A549 (cell line): Measurements from ENCODE around the gene CPAMD8. TPM values are rescaled to one million over a fixed set of nuclear protein-coding genes. Genes with fewer than 3 reads are reported as not detected.
"Not testable (repeated sequence)": the region's sequence is repeated elsewhere in the genome, so short reads cannot be mapped to it uniquely, and the experiment has no call there.

Experiments
- ATAC-seq, 2 experiments: fragments of 200-7000 bp in 1 of 2; fragments of >200 bp in 1 of 2; cut with Nextera tagmentation in 1 of 2; cut with Tn5 transposase in 1 of 2; 3 replicates each; pipeline versions ENCODE4 v1.8.0 to v1.9.1; 2018 to 2020; ENCODE audit warnings: mild to moderate bottlenecking in 1 of 2, moderate library complexity in 1 of 2
- CTCF ChIA-PET: fragments of 300-600 bp; sonication (Branson Sonifier 250); formaldehyde crosslinking; extraction: SDS; loops from one replicate; lab custom pipeline; 2021; ENCODE audit warnings: antibody characterized with exemption, inconsistent platforms; lab: Yijun Ruan, JAX
- POLR2A ChIA-PET: fragments of 350-600 bp; formaldehyde crosslinking; extraction: SDS; loops from one replicate; lab custom pipeline; 2021; ENCODE audit warnings: antibody characterized with exemption, inconsistent platforms; lab: Yijun Ruan, JAX
- DNase-seq, 2 experiments: peaks; one replicate each; pipeline versions ENCODE4 v3.0.0 to v3.0.0-alpha.2; 2011 to 2016; ENCODE audit warnings: low read depth in 1 of 2, low spot score in 1 of 2
- FAIRE-seq: peaks from 2 replicates; lab custom pipeline; 2011; peaks lifted over from hg19 to GRCh38; lab: Jason Lieb, UNC
- H3K27ac ChIP-seq, 2 experiments: fragments of >200 bp; sonication (Bioruptor Twin); formaldehyde crosslinking; 3 replicates each; pipeline ENCODE4 v1.5.1; 2016 to 2017
- H3K4me1 ChIP-seq: fragments of >200 bp; sonication (Bioruptor Twin); formaldehyde crosslinking; 3 replicates; pipeline ENCODE4 v1.6.1; 2016
- H3K4me2 ChIP-seq: fragments of >200 bp; sonication (Bioruptor Twin); formaldehyde crosslinking; 3 replicates; pipeline ENCODE4 v1.6.1; 2016
- H3K4me3 ChIP-seq: fragments of >200 bp; sonication (Bioruptor Twin); formaldehyde crosslinking; 3 replicates; pipeline ENCODE4 v1.5.1; 2016
- H3K9me3 ChIP-seq: fragments of >200 bp; sonication (Bioruptor Twin); formaldehyde crosslinking; 3 replicates; pipeline ENCODE4 v1.6.1; 2016
- BHLHE40 ChIP-seq: IDR thresholded peaks from 2 replicates; pipeline ENCODE4 v1.6.1; 2012; ENCODE audit warnings: low read depth, low read length, inconsistent platforms
- CBX2 ChIP-seq: fragments of 200-600 bp; sonication (generic); IDR thresholded peaks from 2 replicates; pipeline ENCODE4 v1.6.1; 2016; ENCODE audit warnings: low read depth, mild to moderate bottlenecking, borderline replicate concordance
- FOSL2 ChIP-seq, 2 experiments: fragments of 450-650 bp in 1 of 2; fragments of >200 bp in 1 of 2; sonication (Bioruptor Twin) in 1 of 2; formaldehyde crosslinking; IDR thresholded peaks; 2 replicates each; pipeline versions ENCODE4 v1.5.0 to v1.6.1; 2016 to 2020; ENCODE audit warnings: mild to moderate bottlenecking in 1 of 2, moderate library complexity in 1 of 2
- GATA3 ChIP-seq: IDR thresholded peaks from 2 replicates; pipeline ENCODE4 v1.6.1; 2012; ENCODE audit warnings: borderline replicate concordance
- HEYL ChIP-seq: fragments of 250-450 bp; sonication (Bioruptor Pico); IDR thresholded peaks from 2 replicates; pipeline ENCODE4 v1.8.0; 2021; ENCODE audit warnings: mild to moderate bottlenecking, moderate library complexity
- HOXA7 ChIP-seq: fragments of 250-450 bp; sonication (Bioruptor Pico); IDR thresholded peaks from 2 replicates; pipeline ENCODE4 v1.5.0; 2020; ENCODE audit warnings: mild to moderate bottlenecking, moderate library complexity
- HOXB5 ChIP-seq: fragments of 250-450 bp; sonication (Bioruptor Pico); IDR thresholded peaks from 2 replicates; pipeline ENCODE4 v1.5.0; 2020; ENCODE audit warnings: mild to moderate bottlenecking, moderate library complexity
- JUN ChIP-seq, 2 experiments: fragments of >200 bp; sonication (Bioruptor Twin); formaldehyde crosslinking; IDR thresholded peaks; 2 replicates in 1 of 2; 3 replicates in 1 of 2; pipeline ENCODE4 v1.6.1; 2016 to 2017
- JUNB ChIP-seq: fragments of >200 bp; sonication (Bioruptor Twin); formaldehyde crosslinking; IDR thresholded peaks from 2 replicates; pipeline ENCODE4 v1.6.1; 2016
- MAZ ChIP-seq: fragments of 150-350 bp; IDR thresholded peaks from 2 replicates; pipeline ENCODE4 v1.6.1; 2014; ENCODE audit warnings: antibody characterized with exemption, low read depth, low read length, borderline replicate concordance
- MYC ChIP-seq: IDR thresholded peaks from 2 replicates; pipeline ENCODE4 v1.6.1; 2012; ENCODE audit warnings: mild to moderate bottlenecking, inconsistent platforms, low read length, improper control_type of control experiment, borderline replicate concordance
- RNF2 ChIP-seq: fragments of 200-600 bp; sonication (generic); IDR thresholded peaks from 2 replicates; pipeline ENCODE4 v1.6.1; 2016; ENCODE audit warnings: low read depth, mild to moderate bottlenecking, antibody characterized with exemption, moderate library complexity, borderline replicate concordance
- TFCP2L1 ChIP-seq: fragments of 250-450 bp; sonication (Bioruptor Pico); IDR thresholded peaks from 2 replicates; pipeline ENCODE4 v1.5.0; 2021; ENCODE audit warnings: mild to moderate bottlenecking
- TP53 ChIP-seq: fragments of 250-450 bp; sonication (Bioruptor Pico); IDR thresholded peaks from 2 replicates; pipeline ENCODE4 v1.5.0; 2021; ENCODE audit warnings: mild to moderate bottlenecking, moderate library complexity
- ZFP36 ChIP-seq: fragments of 450-650 bp; IDR thresholded peaks from 2 replicates; pipeline ENCODE4 v1.6.1; 2014; ENCODE audit warnings: borderline replicate concordance; ENCODE audit not compliant: partially characterized antibody
- ZSCAN20 ChIP-seq: fragments of 250-450 bp; sonication (Bioruptor Pico); IDR thresholded peaks from 2 replicates; pipeline ENCODE4 v1.8.0; 2022; ENCODE audit warnings: mild to moderate bottlenecking, moderate library complexity
- WGBS: methylation state at CpG from one replicate; pipeline ENCODE4 v1.1.6; 2017; ENCODE audit errors: missing lambda C conversion rate; 5-methylcytosine and 5-hydroxymethylcytosine counted together
- polyA plus RNA-seq, 4 experiments: library from polyadenylated mRNA; depleted of rRNA in 3 of 4; stranded (reverse); fragments of >200 nt; fragmentation: RNase III in 1 of 4; extraction: RNeasy Plus Mini Kit Qiagen cat#74134 plus additional on column Dnase treatment in 1 of 4; gene quantifications; 2 replicates in 3 of 4; 3 replicates in 1 of 4; pipeline ENCODE4 v1.2.3, GENCODE V29; 2011 to 2017
- TF ChIP-seq, protein P1 (sequence below): fragments of >200 bp; sonication (Bioruptor Twin); formaldehyde crosslinking; IDR thresholded peaks from 3 replicates; pipeline ENCODE4 v1.6.1; 2016
- TF ChIP-seq, protein P2 (sequence below): fragments of >200 bp; sonication (Bioruptor Twin); formaldehyde crosslinking; IDR thresholded peaks from 3 replicates; pipeline ENCODE4 v1.5.1; 2016

CPAMD8 gene
- polyA plus RNA-seq, 2 of the 4 experiments (the other 2 are of a cell fraction) = 0.03 TPM; not detected in 1

DNA sequence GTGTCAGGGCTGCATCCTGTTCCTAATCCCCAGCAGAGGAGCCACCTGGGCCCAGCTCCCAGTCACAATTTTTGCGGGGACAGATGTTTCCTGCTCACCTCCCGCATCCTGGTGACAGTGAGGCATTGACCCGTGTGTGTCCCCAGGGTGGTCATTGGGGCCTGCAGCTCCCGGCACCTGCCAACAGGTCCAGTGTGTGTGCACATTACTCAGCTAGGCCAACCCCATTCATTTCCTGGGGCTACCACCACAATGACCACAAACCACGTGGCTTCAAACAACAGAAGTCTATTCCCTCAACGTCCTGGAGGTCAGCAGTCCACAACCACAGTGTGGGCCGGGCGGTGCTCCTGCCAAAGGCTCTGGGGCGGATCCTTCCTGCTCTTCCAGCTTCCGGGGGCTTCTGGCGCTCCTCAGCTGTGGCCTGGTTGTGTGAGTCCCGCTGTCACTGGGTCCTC is 149.7 kb downstream of the CPAMD8 start:
- no peak for ATAC-seq
- ChIA-PET POLR2A (no interaction called here), CTCF (interaction anchor here (0.6 kb wide), 1 partner anchor 79 kb away, joined by 3 read pairs; no protein-coding TSS in a partner anchor)
- TF ChIP-seq BHLHE40 (no peak), RNF2 (no peak), ZFP36 (no peak), JUNB (no peak), CBX2 (no peak), MYC (no peak), GATA3 (no peak), HEYL (CRISPR knock-in tag) (no peak), JUN (IDR thresholded peaks at IDR 0.05) (no peak), ZSCAN20 (CRISPR knock-in tag) (no peak), HOXB5 (no peak)
- Histone ChIP-seq H3K4me3 (no peak overlapping the region), H3K4me1 (no peaks in the 10 kb centered on the region), H3K27ac (no peak overlapping the region), H3K9me3 (peaks cover 15% of the 10 kb centered on the region; the same call in 2 of the 3 replicates), H3K4me2 (no peak overlapping the region)
- no peak for DNase-seq
- 93% methylated on average over 6 of the region's 12 CpGs for WGBS
- FAIRE-seq = no peak

- TF ChIP-seq, protein P1, sequence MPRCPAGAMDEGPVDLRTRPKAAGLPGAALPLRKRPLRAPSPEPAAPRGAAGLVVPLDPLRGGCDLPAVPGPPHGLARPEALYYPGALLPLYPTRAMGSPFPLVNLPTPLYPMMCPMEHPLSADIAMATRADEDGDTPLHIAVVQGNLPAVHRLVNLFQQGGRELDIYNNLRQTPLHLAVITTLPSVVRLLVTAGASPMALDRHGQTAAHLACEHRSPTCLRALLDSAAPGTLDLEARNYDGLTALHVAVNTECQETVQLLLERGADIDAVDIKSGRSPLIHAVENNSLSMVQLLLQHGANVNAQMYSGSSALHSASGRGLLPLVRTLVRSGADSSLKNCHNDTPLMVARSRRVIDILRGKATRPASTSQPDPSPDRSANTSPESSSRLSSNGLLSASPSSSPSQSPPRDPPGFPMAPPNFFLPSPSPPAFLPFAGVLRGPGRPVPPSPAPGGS = no peak
- no peak for TF ChIP-seq HOXA7
- TF ChIP-seq JUN (IDR thresholded peaks at IDR 0.05) = no peak
- TF ChIP-seq JUNB = no peak
- Histone ChIP-seq H3K9me3 (peaks cover 6% of the 10 kb centered on the region; the same call in 2 of the 3 replicates), H3K4me2 (no peak overlapping the region), H3K27ac (no peak overlapping the region), H3K4me3 (no peak overlapping the region), H3K4me1 (no peaks in the 10 kb centered on the region)
- ChIA-PET POLR2A (no interaction called here), CTCF (no interaction called here)
- DNase-seq (no peak), FAIRE-seq (no peak), ATAC-seq (no peak)
- 93% methylated on average over 30 of the region's 39 CpGs for WGBS
Measured at GRCh38 chr19:16875584-16876555, 150.7 kb downstream of the CPAMD8 start.

GRCh38 chr19:16874978-16875299 is 151.7 kb downstream of the CPAMD8 start:
- POLR2A ChIA-PET, DNase-seq, ATAC-seq, H3K4me3 ChIP-seq, H3K4me1 ChIP-seq, H3K9me3 ChIP-seq, FAIRE-seq, CTCF ChIA-PET, H3K4me2 ChIP-seq, H3K27ac ChIP-seq: not testable (repeated sequence)

DNA sequence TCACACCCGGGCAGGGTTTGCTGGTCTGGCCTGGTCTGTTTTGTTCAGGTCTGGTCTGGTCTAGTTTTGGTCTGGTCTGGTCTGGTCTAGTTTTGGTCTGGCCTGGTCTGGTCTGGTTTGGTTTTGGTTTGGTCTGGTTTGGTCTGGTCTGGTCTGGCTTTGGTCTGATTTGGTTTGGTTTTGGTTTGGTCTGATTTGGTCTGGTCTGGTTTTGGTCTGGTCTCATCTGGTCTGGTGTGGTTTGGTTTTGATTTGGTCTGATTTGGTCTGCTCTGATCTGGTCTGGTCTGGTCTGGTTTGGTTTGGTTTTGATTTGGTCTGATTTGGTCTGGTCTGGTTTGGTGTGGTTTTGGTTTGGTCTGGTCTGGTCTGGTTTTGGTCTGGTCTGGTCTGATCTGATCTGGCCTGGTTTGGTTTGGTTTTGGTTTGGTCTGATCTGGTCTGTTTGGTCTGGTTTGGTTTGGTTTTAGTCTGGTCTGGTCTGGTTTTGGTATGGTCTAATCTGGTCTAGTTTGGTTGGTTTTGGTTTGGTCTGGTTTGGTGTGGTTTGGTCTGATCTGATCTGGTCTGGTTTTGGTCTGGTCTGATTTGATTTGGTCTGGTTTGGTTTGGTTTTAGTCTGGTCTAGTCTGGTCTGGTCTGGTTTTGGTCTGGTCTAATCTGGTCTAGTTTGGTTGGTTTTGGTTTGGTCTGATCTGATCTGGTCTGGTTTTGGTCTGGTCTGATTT is 152.2 kb downstream of the CPAMD8 start:
- ATAC-seq = peak in 1 of 2 experiments; percentile 25; a peak in 1 of 6 replicates
- TF ChIP-seq, protein P2, sequence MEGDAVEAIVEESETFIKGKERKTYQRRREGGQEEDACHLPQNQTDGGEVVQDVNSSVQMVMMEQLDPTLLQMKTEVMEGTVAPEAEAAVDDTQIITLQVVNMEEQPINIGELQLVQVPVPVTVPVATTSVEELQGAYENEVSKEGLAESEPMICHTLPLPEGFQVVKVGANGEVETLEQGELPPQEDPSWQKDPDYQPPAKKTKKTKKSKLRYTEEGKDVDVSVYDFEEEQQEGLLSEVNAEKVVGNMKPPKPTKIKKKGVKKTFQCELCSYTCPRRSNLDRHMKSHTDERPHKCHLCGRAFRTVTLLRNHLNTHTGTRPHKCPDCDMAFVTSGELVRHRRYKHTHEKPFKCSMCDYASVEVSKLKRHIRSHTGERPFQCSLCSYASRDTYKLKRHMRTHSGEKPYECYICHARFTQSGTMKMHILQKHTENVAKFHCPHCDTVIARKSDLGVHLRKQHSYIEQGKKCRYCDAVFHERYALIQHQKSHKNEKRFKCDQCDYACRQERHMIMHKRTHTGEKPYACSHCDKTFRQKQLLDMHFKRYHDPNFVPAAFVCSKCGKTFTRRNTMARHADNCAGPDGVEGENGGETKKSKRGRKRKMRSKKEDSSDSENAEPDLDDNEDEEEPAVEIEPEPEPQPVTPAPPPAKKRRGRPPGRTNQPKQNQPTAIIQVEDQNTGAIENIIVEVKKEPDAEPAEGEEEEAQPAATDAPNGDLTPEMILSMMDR = no peak
- TF ChIP-seq HOXA7 = no peak
- TF ChIP-seq FOSL2 (IDR thresholded peaks at IDR 0.05) = no peak
- TF ChIP-seq FOSL2 (CRISPR knock-in tag; IDR thresholded peaks at IDR 0.05) = no peak
- no peak for TF ChIP-seq HOXB5
- no peak for TF ChIP-seq TP53 (CRISPR knock-in tag)
- no peak for TF ChIP-seq MAZ
- TF ChIP-seq TFCP2L1 = no peak
- no peak for DNase-seq
- 100% methylated on average over 1 of the region's 1 CpG for WGBS
- H3K27ac ChIP-seq = no peak overlapping the region
- H3K4me3 ChIP-seq = no peak overlapping the region
- H3K4me1 ChIP-seq = no peaks in the 10 kb centered on the region
- H3K4me2 ChIP-seq = no peak overlapping the region
- POLR2A ChIA-PET = no interaction called here
- FAIRE-seq = no peak
- CTCF ChIA-PET = no interaction called here
- no peaks in the 10 kb centered on the region for H3K9me3 ChIP-seq
